IMR-90 (cell line): Measurements from ENCODE around the gene ACTR2. TPM values are rescaled to one million over a fixed set of nuclear protein-coding genes. Genes with fewer than 3 reads are reported as not detected.
A peak's percentile ranks its signal among the peaks of the same experiment; 100 is the strongest.

Experiments used
- ATAC-seq: fragments of 200-7000 bp; cut with Tn5 transposase; 2 replicates; pipeline ENCODE4 v1.9.1; 2020; ENCODE audit warnings: low read depth, mild to moderate bottlenecking, moderate library complexity
- BruUV-seq: library from RNA; stranded (reverse); fragments of 400-500 nt; replicated peaks from 2 replicates; lab custom pipeline; 2021; lab: Mats Ljungman, UMichigan
- CTCF ChIA-PET: fragments of 300-600 bp; formaldehyde crosslinking; extraction: SDS; loops from one replicate; lab custom pipeline; 2021; ENCODE audit warnings: antibody characterized with exemption; lab: Yijun Ruan, JAX
- POLR2A ChIA-PET: fragments of 300-600 bp; sonication (Branson Sonifier 250); formaldehyde crosslinking; loops from one replicate; lab custom pipeline; 2022; ENCODE audit warnings: antibody characterized with exemption; ENCODE audit not compliant: unreplicated experiment; lab: Charles Lee
- DNase-seq: peaks from one replicate; pipeline ENCODE4 v3.0.0; 2013
- H2AFZ ChIP-seq: replicated peaks from 2 replicates; pipeline ENCODE3; 2013; ENCODE audit warnings: low read length, mild to moderate bottlenecking; ENCODE audit not compliant: poor library complexity
- H2AK5ac ChIP-seq: 2 replicates; pipeline ENCODE4 v1.6.1; 2013; ENCODE audit warnings: low read depth, low read length, inconsistent platforms
- H2AK9ac ChIP-seq: replicated peaks from 2 replicates; pipeline ENCODE3; 2013; ENCODE audit warnings: mild to moderate bottlenecking, low read depth, low read length, moderate library complexity; ENCODE audit not compliant: poor library complexity
- H2BK120ac ChIP-seq: 2 replicates; pipeline ENCODE4 v1.6.1; 2013; ENCODE audit warnings: low read depth, low read length, inconsistent platforms
- H2BK15ac ChIP-seq: 3 replicates; pipeline ENCODE4 v1.6.1; 2013; ENCODE audit warnings: low read depth, low read length, inconsistent platforms
- H2BK20ac ChIP-seq: 2 replicates; pipeline ENCODE4 v1.6.1; 2013; ENCODE audit warnings: low read depth, mild to moderate bottlenecking, inconsistent platforms, low read length, moderate library complexity
- H2BK5ac ChIP-seq: 2 replicates; pipeline ENCODE4 v1.6.1; 2013; ENCODE audit warnings: mild to moderate bottlenecking, low read depth, low read length, inconsistent platforms; ENCODE audit not compliant: poor library complexity, severe bottlenecking
- H3K14ac ChIP-seq: replicated peaks from 2 replicates; pipeline ENCODE4 v1.6.1; 2013; ENCODE audit warnings: low read depth, low read length, inconsistent platforms
- H3K18ac ChIP-seq: 2 replicates; pipeline ENCODE4 v1.6.1; 2013; ENCODE audit warnings: low read depth, low read length, control low read depth
- H3K23ac ChIP-seq: 2 replicates; pipeline ENCODE4 v1.6.1; 2013; ENCODE audit warnings: low read depth, low read length, inconsistent platforms
- H3K27ac ChIP-seq: 2 replicates; pipeline ENCODE4 v1.5.1; 2013; ENCODE audit warnings: mild to moderate bottlenecking, control low read depth, low read length; ENCODE audit not compliant: insufficient read depth
- H3K27me3 ChIP-seq: 2 replicates; pipeline ENCODE4 v1.6.1; 2013; ENCODE audit warnings: low read length; ENCODE audit not compliant: control insufficient read depth, insufficient read depth
- H3K36me3 ChIP-seq: 2 replicates; pipeline ENCODE4 v1.6.1; 2013; ENCODE audit warnings: low read length, mixed read lengths; ENCODE audit not compliant: control insufficient read depth, insufficient read depth
- H3K4ac ChIP-seq: 2 replicates; pipeline ENCODE4 v1.6.1; 2013; ENCODE audit warnings: low read depth, low read length, inconsistent platforms
- H3K4me1 ChIP-seq: 2 replicates; pipeline ENCODE4 v1.6.1; 2013; ENCODE audit warnings: low read length, mixed read lengths; ENCODE audit not compliant: control insufficient read depth, insufficient read depth
- H3K4me2 ChIP-seq: 2 replicates; pipeline ENCODE4 v1.6.1; 2013; ENCODE audit warnings: low read depth, mild to moderate bottlenecking, control low read depth, low read length, moderate library complexity
- H3K4me3 ChIP-seq: 2 replicates; pipeline ENCODE4 v1.5.1; 2013; ENCODE audit warnings: low read depth, mild to moderate bottlenecking, control low read depth, low read length, moderate library complexity; ENCODE audit not compliant: insufficient read depth
- H3K56ac ChIP-seq: 2 replicates; pipeline ENCODE4 v1.6.1; 2013; ENCODE audit warnings: low read length, inconsistent platforms; ENCODE audit not compliant: insufficient read depth; ENCODE audit errors: extremely low read depth
- H3K79me1 ChIP-seq, 2 experiments: 2 replicates each; pipeline ENCODE4 v1.6.1; 2013; ENCODE audit warnings: low read length in 2 of 2, inconsistent platforms in 1 of 2, low read depth in 1 of 2
- H3K9ac ChIP-seq: 2 replicates; pipeline ENCODE4 v1.6.1; 2013; ENCODE audit warnings: low read depth, low read length, control low read depth
- H3K9me1 ChIP-seq: 2 replicates; pipeline ENCODE4 v1.6.1; 2013; ENCODE audit warnings: low read length, inconsistent platforms; ENCODE audit not compliant: insufficient read depth
- H3K9me3 ChIP-seq: 2 replicates; pipeline ENCODE4 v1.6.1; 2013; ENCODE audit warnings: low read length; ENCODE audit not compliant: control insufficient read depth, insufficient read depth
- H4K20me1 ChIP-seq: 2 replicates; pipeline ENCODE4 v1.6.1; 2013; ENCODE audit warnings: low read length, inconsistent platforms; ENCODE audit not compliant: insufficient read depth
- H4K5ac ChIP-seq: 2 replicates; pipeline ENCODE4 v1.6.1; 2013; ENCODE audit warnings: mild to moderate bottlenecking, low read depth, low read length, control low read depth
- H4K8ac ChIP-seq, 2 experiments: 2 replicates each; pipeline ENCODE4 v1.6.1; 2013; ENCODE audit warnings: low read depth in 2 of 2, low read length in 2 of 2, control low read depth in 1 of 2, inconsistent platforms in 1 of 2
- H4K91ac ChIP-seq: 2 replicates; pipeline ENCODE4 v1.6.1; 2013; ENCODE audit warnings: low read depth, low read length, inconsistent platforms; ENCODE audit not compliant: insufficient read depth
- BHLHE40 ChIP-seq: fragments of 150-350 bp; IDR thresholded peaks from 2 replicates; pipeline ENCODE4 v1.6.1; 2016; ENCODE audit warnings: mild to moderate bottlenecking, low read depth, low read length
- CEBPB ChIP-seq: IDR thresholded peaks from 2 replicates; pipeline ENCODE4 v1.6.1; 2012; ENCODE audit warnings: low read depth, low read length, improper control_type of control experiment
- CHD1 ChIP-seq: IDR thresholded peaks from 2 replicates; pipeline ENCODE4 v1.6.1; 2012; ENCODE audit warnings: low read depth, low read length, improper control_type of control experiment
- CTCF ChIP-seq: conservative IDR thresholded peaks from 2 replicates; pipeline ENCODE4 v1.5.1; 2012; ENCODE audit warnings: mild to moderate bottlenecking, low read depth, low read length, improper control_type of control experiment
- ELK1 ChIP-seq: fragments of 150-350 bp; IDR thresholded peaks from 2 replicates; pipeline ENCODE4 v1.6.1; 2016; ENCODE audit warnings: low read depth, mild to moderate bottlenecking, low read length, moderate library complexity, borderline replicate concordance
- FOS ChIP-seq: fragments of 150-350 bp; IDR thresholded peaks from 2 replicates; pipeline ENCODE4 v1.6.1; 2016; ENCODE audit warnings: low read depth, low read length
- MAFK ChIP-seq: IDR thresholded peaks from 2 replicates; pipeline ENCODE4 v1.6.1; 2012; ENCODE audit warnings: low read depth, low read length, improper control_type of control experiment
- MAZ ChIP-seq: IDR thresholded peaks from 2 replicates; pipeline ENCODE4 v1.6.1; 2012; ENCODE audit warnings: low read depth, mild to moderate bottlenecking, low read length, improper control_type of control experiment, moderate library complexity, borderline replicate concordance
- MXI1 ChIP-seq: IDR thresholded peaks from 2 replicates; pipeline ENCODE4 v1.6.1; 2012; ENCODE audit warnings: low read depth, mild to moderate bottlenecking, low read length, moderate library complexity, borderline replicate concordance
- NFE2L2 ChIP-seq: fragments of 150-350 bp; IDR thresholded peaks from 2 replicates; pipeline ENCODE4 v1.6.1; 2016; ENCODE audit warnings: low read depth, mild to moderate bottlenecking, low read length
- POLR2A ChIP-seq: IDR thresholded peaks from 2 replicates; pipeline ENCODE4 v1.6.1; 2012; ENCODE audit warnings: mild to moderate bottlenecking, low read depth, low read length
- RAD21 ChIP-seq: IDR thresholded peaks from 2 replicates; pipeline ENCODE4 v1.6.1; 2012; ENCODE audit warnings: low read length, improper control_type of control experiment
- RCOR1 ChIP-seq: IDR thresholded peaks from 2 replicates; pipeline ENCODE4 v1.6.1; 2012; ENCODE audit warnings: mild to moderate bottlenecking, low read length, improper control_type of control experiment; ENCODE audit not compliant: insufficient replicate concordance
- SMC3 ChIP-seq: fragments of 150-350 bp; IDR thresholded peaks from 2 replicates; pipeline ENCODE4 v1.6.1; 2016; ENCODE audit warnings: low read depth, mild to moderate bottlenecking, antibody characterized with exemption, low read length, moderate library complexity
- USF2 ChIP-seq: fragments of 150-350 bp; IDR thresholded peaks from 2 replicates; pipeline ENCODE4 v1.6.1; 2017; ENCODE audit warnings: mild to moderate bottlenecking, antibody characterized with exemption, low read length, low read depth
- WGBS, 2 experiments: methylation state at CpG; one replicate each; pipeline versions ENCODE4 v1.1.5 to v1.1.7; 2013; ENCODE audit warnings: missing lambda C conversion rate in 2 of 2; ENCODE audit not compliant: insufficient read length in 1 of 2; ENCODE audit errors: extremely low coverage in 2 of 2; 5-methylcytosine and 5-hydroxymethylcytosine counted together
- dilution Hi-C: fragments of 300-500 bp; cut with HindIII; formaldehyde crosslinking; loops from one replicate; pipeline ENCODE4 v1.14.3; 2018; ENCODE audit warnings: low sequenced_read_pairs; ENCODE audit not compliant: unreplicated experiment
- in situ Hi-C: fragments of 300-500 bp; cut with MboI; formaldehyde crosslinking; loops from 3 replicates; pipeline ENCODE4 v1.14.3; 2019; ENCODE audit warnings: low sequenced_read_pairs, inconsistent platforms, mixed read lengths
- intact Hi-C: fragments of 100-400 bp; cut with micrococcal nuclease; formaldehyde crosslinking; loops from 2 replicates; pipeline ENCODE4 v1.10.0; 2022
- polyA plus RNA-seq, 3 experiments: library from polyadenylated mRNA; depleted of rRNA; stranded (reverse); fragments of >200 nt; gene quantifications; 2 replicates each; pipeline ENCODE4 v1.2.3, GENCODE V29; 2012; ENCODE audit warnings: low replicate concordance in 1 of 3
- total RNA-seq: library from RNA; depleted of rRNA; stranded (reverse); fragments of >200 nt; gene quantifications from 2 replicates; pipeline ENCODE4 v1.2.3, GENCODE V29; 2012

Gene ACTR2
- total and polyA plus RNA-seq, 2 of the 4 experiments (the other 2 are of a cell fraction), result 141 to 205 TPM

- H3K4me3 ChIP-seq, result no peak overlapping the region
- DNase-seq, result peak; percentile 86
- H3K27ac ChIP-seq, result peak overlapping the region; percentile 71
- POLR2A ChIA-PET, result no interaction called here
- CTCF ChIA-PET, result no interaction called here
- H4K91ac ChIP-seq, result 0 out of 2 replicates have a peak overlapping the region, but pooled peaks have one; percentile 19
- peak overlapping the region; percentile 43; the same call in 1 of the 2 replicates for H2BK120ac ChIP-seq
- H3K4ac ChIP-seq, result peak overlapping the region; percentile 57
- H3K18ac ChIP-seq, result 0 out of 2 replicates have a peak overlapping the region, but pooled peaks have one; percentile 5
- no peak overlapping the region for H2BK20ac ChIP-seq
- H3K36me3 ChIP-seq, result peaks cover 29% of the 10 kb centered on the region
- BruUV-seq, result no TSS peak
- in situ Hi-C loops (no loop called here), dilution Hi-C loops (no loop called here), intact Hi-C loops (no loop called here)
- H3K4me2 ChIP-seq, result no peak overlapping the region
- H4K5ac ChIP-seq, result peak overlapping the region; percentile 42
- H3K9me1 ChIP-seq, result peaks cover 27% of the 10 kb centered on the region
- no peaks in the 10 kb centered on the region for H3K27me3 ChIP-seq
- H2BK15ac ChIP-seq, result peak overlapping the region; percentile 43; the same call in 1 of the 3 replicates
- peak overlapping the region; percentile 89 for H2AK9ac ChIP-seq
- H2BK5ac ChIP-seq, result peak overlapping the region; percentile 33
- H3K23ac ChIP-seq, result peak overlapping the region; percentile 29; the same call in 1 of the 2 replicates
- H4K8ac ChIP-seq, result peak overlapping the region in 1 of 2 experiments; percentile 36; a peak in 1 of 4 replicates
- ATAC-seq, result peak; percentile 68
- H3K9me3 ChIP-seq, result no peaks in the 10 kb centered on the region
- WGBS, 2 experiments, result 56% methylated on average over 3 of the region's 6 CpGs; no CpG with 5 or more reads in 1 of the 2 experiments
- H3K56ac ChIP-seq, result no peak overlapping the region
- 0 out of 2 replicates have a peak overlapping the region, but pooled peaks have one; percentile 40 for H3K14ac ChIP-seq
- peaks cover 32 to 57% of the 10 kb centered on the region in 2 experiments for H3K79me1 ChIP-seq
- H2AK5ac ChIP-seq, result peak overlapping the region; percentile 68; the same call in 1 of the 2 replicates
- H4K20me1 ChIP-seq, result peaks cover 8% of the 10 kb centered on the region; the same call in 1 of the 2 replicates
- H3K4me1 ChIP-seq, result peaks cover 24% of the 10 kb centered on the region
- H2AFZ ChIP-seq, result peak overlapping the region; percentile 35
- peak overlapping the region; percentile 27; the same call in 1 of the 2 replicates for H3K9ac ChIP-seq
- TF ChIP-seq ELK1, result no peak
- no peak for TF ChIP-seq CTCF
- TF ChIP-seq RAD21, result 0 out of 2 replicates have a peak, but pooled peaks have one; percentile 6
- no peak for TF ChIP-seq CHD1
- TF ChIP-seq MAZ, result peak; percentile 64; the same call in 1 of the 2 replicates
- no peak for TF ChIP-seq MAFK
- no peak for TF ChIP-seq POLR2A
- no peak for TF ChIP-seq FOS
- TF ChIP-seq CEBPB, result no peak
- peak; percentile 35; the same call in 1 of the 2 replicates for TF ChIP-seq BHLHE40
- no peak for TF ChIP-seq MXI1
- TF ChIP-seq RCOR1, result no peak
- TF ChIP-seq SMC3, result no peak
- no peak for TF ChIP-seq USF2
- TF ChIP-seq NFE2L2, result no peak
Observed at GRCh38 chr2:65316072-65316471, 88.4 kb downstream of the ACTR2 start.
